HepG2 (cell line): Measurements from ENCODE around the gene ARMC5. TPM values are rescaled to one million over a fixed set of nuclear protein-coding genes. Genes with fewer than 3 reads are reported as not detected.

Experiments
- CREB1 ChIP-seq, 2 experiments: fragments of 450-650 bp in 1 of 2; IDR thresholded peaks; 2 replicates each; pipeline ENCODE4 v1.6.1; 2016 to 2017; ENCODE audit warnings: control low read depth in 1 of 2, mild to moderate bottlenecking in 1 of 2, missing compliant biosample characterization in 1 of 2, missing genetic modification characterization in 1 of 2
- EZH2 ChIP-seq: conservative IDR thresholded peaks from 2 replicates; pipeline ENCODE4 v1.6.1; 2012; ENCODE audit warnings: mild to moderate bottlenecking, low read depth, low read length, moderate library complexity
- KDM5B ChIP-seq: sonication (generic); formaldehyde crosslinking; IDR thresholded peaks from 2 replicates; pipeline ENCODE4 v1.4.0; 2020; ENCODE audit warnings: missing genetic modification reagents, mild to moderate bottlenecking, borderline replicate concordance
- NFYC ChIP-seq: IDR thresholded peaks from 2 replicates; pipeline ENCODE4 v1.6.1; 2016; ENCODE audit warnings: missing genetic modification reagents, missing compliant biosample characterization
- RBFOX2 ChIP-seq: fragments of 200-400 bp; formaldehyde crosslinking; IDR thresholded peaks from 2 replicates; pipeline ENCODE4 v1.6.1; 2017; ENCODE audit warnings: low read depth, mild to moderate bottlenecking, low read length
- TCF7L2 ChIP-seq: IDR thresholded peaks from 2 replicates; pipeline ENCODE4 v1.6.1; 2011; ENCODE audit warnings: mild to moderate bottlenecking, low read depth, low read length, moderate library complexity
- ZNF260 ChIP-seq: sonication (generic); formaldehyde crosslinking; IDR thresholded peaks from 2 replicates; pipeline ENCODE4 v1.4.0; 2020; ENCODE audit warnings: missing genetic modification reagents, low read depth, mild to moderate bottlenecking, borderline replicate concordance
- ZNF263 ChIP-seq: sonication (generic); formaldehyde crosslinking; IDR thresholded peaks from 2 replicates; pipeline ENCODE4 v1.4.0; 2020; ENCODE audit warnings: missing genetic modification reagents
- ZNF441 ChIP-seq: sonication (generic); formaldehyde crosslinking; IDR thresholded peaks from 2 replicates; pipeline ENCODE4 v1.7.0; 2021; ENCODE audit warnings: missing genetic modification reagents, borderline replicate concordance
- ZNF484 ChIP-seq: sonication (generic); formaldehyde crosslinking; IDR thresholded peaks from 2 replicates; pipeline ENCODE4 v1.5.1; 2020; ENCODE audit warnings: mild to moderate bottlenecking, low read depth, missing genetic modification reagents, borderline replicate concordance
- ZNF629 ChIP-seq: sonication (generic); formaldehyde crosslinking; conservative IDR thresholded peaks from 2 replicates; pipeline ENCODE4 v1.5.0; 2020; ENCODE audit warnings: missing genetic modification reagents
- ZNF891 ChIP-seq: sonication (generic); formaldehyde crosslinking; IDR thresholded peaks from 2 replicates; pipeline ENCODE4 v1.5.0; 2020; ENCODE audit warnings: mild to moderate bottlenecking, missing genetic modification reagents
- polyA plus RNA-seq, 8 experiments: library from polyadenylated mRNA; depleted of rRNA in 3 of 8; stranded (reverse) in 7 of 8; unstranded in 1 of 8; fragments of >200 nt; fragmentation: Illumina TruSeq in 4 of 8; extraction: Trizol in 4 of 8; gene quantifications; 2 replicates each; pipeline versions ENCODE4 v1.2.1 to v1.2.3, GENCODE V29; 2011 to 2016; ENCODE audit warnings: low read depth in 4 of 8, missing spikeins in 1 of 8, mixed read lengths in 1 of 8; ENCODE audit not compliant: insufficient read depth in 1 of 8
- total RNA-seq, 5 experiments: library from RNA; depleted of rRNA; stranded (reverse); fragments of >200 nt; fragmentation: Illumina TruSeq; extraction: Trizol; gene quantifications; 2 replicates each; pipeline ENCODE4 v1.2.3, GENCODE V29; 2016; ENCODE audit warnings: low read depth in 1 of 5
- TF ChIP-seq, protein P1 (sequence below): sonication (generic); formaldehyde crosslinking; IDR thresholded peaks from 2 replicates; pipeline ENCODE4 v1.4.0; 2020; ENCODE audit warnings: missing genetic modification reagents, mild to moderate bottlenecking, borderline replicate concordance
- TF ChIP-seq, protein P2 (sequence below): sonication (generic); formaldehyde crosslinking; IDR thresholded peaks from 2 replicates; pipeline ENCODE4 v1.8.1; 2022; ENCODE audit warnings: low read depth, mild to moderate bottlenecking, missing genetic modification reagents
- TF ChIP-seq, protein P3 (sequence below): sonication (generic); formaldehyde crosslinking; IDR thresholded peaks from 2 replicates; pipeline ENCODE4 v1.5.0; 2020; ENCODE audit warnings: missing genetic modification reagents
- TF ChIP-seq, protein P4 (sequence below): IDR thresholded peaks from 2 replicates; pipeline ENCODE4 v1.6.1; 2016; ENCODE audit warnings: control low read depth
- TF ChIP-seq, protein P5 (sequence below): IDR thresholded peaks from 2 replicates; pipeline ENCODE4 v1.6.1; 2016; ENCODE audit warnings: missing compliant biosample characterization, missing genetic modification reagents, borderline replicate concordance

The ARMC5 gene
- total and polyA plus RNA-seq, 2 of the 13 experiments (the other 11 are each of a cell fraction or from before 2014, with no cell fraction given) = 10.8 to 22.3 TPM

GRCh38 chr16:31458844-31459686 lies at the start of gene ARMC5 (continued):
- TF ChIP-seq ZNF441 (no peak; the same call in 1 of the 2 replicates), ZNF891 (CRISPR knock-in tag) (peak; percentile 77; the same call in 1 of the 2 replicates), CREB1 (IDR thresholded peaks at IDR 0.05) (peak; percentile 94), CREB1 (CRISPR knock-in tag; IDR thresholded peaks at IDR 0.05) (peak; percentile 97), ZNF484 (no peak), RBFOX2 (peak; percentile 98), EZH2 (no peak), ZNF260 (no peak), NFYC (CRISPR knock-in tag) (peak; percentile 56), ZNF263 (CRISPR knock-in tag) (peak; percentile 65), KDM5B (CRISPR knock-in tag) (peak; percentile 86), TCF7L2 (no peak), ZNF629 (peak; percentile 8)
- TF ChIP-seq, protein P1, sequence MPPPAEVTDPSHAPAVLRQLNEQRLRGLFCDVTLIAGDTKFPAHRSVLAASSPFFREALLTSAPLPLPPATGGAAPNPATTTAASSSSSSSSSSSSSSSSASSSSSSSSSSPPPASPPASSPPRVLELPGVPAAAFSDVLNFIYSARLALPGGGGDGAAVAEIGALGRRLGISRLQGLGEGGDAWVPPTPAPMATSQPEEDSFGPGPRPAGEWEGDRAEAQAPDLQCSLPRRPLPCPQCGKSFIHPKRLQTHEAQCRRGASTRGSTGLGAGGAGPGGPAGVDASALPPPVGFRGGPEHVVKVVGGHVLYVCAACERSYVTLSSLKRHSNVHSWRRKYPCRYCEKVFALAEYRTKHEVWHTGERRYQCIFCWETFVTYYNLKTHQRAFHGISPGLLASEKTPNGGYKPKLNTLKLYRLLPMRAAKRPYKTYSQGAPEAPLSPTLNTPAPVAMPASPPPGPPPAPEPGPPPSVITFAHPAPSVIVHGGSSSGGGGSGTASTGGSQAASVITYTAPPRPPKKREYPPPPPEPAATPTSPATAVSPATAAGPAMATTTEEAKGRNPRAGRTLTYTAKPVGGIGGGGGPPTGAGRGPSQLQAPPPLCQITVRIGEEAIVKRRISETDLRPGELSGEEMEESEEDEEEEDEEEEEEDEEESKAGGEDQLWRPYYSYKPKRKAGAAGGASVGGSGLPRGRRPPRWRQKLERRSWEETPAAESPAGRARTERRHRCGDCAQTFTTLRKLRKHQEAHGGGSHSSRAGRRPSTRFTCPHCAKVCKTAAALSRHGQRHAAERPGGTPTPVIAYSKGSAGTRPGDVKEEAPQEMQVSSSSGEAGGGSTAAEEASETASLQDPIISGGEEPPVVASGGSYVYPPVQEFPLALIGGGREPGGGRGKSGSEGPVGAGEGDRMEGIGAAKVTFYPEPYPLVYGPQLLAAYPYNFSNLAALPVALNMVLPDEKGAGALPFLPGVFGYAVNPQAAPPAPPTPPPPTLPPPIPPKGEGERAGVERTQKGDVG = peak; percentile 74
- TF ChIP-seq, protein P2, sequence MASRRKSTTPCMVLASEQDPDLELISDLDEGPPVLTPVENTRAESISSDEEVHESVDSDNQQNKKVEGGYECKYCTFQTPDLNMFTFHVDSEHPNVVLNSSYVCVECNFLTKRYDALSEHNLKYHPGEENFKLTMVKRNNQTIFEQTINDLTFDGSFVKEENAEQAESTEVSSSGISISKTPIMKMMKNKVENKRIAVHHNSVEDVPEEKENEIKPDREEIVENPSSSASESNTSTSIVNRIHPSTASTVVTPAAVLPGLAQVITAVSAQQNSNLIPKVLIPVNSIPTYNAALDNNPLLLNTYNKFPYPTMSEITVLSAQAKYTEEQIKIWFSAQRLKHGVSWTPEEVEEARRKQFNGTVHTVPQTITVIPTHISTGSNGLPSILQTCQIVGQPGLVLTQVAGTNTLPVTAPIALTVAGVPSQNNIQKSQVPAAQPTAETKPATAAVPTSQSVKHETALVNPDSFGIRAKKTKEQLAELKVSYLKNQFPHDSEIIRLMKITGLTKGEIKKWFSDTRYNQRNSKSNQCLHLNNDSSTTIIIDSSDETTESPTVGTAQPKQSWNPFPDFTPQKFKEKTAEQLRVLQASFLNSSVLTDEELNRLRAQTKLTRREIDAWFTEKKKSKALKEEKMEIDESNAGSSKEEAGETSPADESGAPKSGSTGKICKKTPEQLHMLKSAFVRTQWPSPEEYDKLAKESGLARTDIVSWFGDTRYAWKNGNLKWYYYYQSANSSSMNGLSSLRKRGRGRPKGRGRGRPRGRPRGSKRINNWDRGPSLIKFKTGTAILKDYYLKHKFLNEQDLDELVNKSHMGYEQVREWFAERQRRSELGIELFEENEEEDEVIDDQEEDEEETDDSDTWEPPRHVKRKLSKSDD = peak; percentile 99
- TF ChIP-seq, protein P3, sequence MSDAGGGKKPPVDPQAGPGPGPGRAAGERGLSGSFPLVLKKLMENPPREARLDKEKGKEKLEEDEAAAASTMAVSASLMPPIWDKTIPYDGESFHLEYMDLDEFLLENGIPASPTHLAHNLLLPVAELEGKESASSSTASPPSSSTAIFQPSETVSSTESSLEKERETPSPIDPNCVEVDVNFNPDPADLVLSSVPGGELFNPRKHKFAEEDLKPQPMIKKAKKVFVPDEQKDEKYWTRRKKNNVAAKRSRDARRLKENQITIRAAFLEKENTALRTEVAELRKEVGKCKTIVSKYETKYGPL (CRISPR knock-in tag) = no peak
- TF ChIP-seq, protein P4, sequence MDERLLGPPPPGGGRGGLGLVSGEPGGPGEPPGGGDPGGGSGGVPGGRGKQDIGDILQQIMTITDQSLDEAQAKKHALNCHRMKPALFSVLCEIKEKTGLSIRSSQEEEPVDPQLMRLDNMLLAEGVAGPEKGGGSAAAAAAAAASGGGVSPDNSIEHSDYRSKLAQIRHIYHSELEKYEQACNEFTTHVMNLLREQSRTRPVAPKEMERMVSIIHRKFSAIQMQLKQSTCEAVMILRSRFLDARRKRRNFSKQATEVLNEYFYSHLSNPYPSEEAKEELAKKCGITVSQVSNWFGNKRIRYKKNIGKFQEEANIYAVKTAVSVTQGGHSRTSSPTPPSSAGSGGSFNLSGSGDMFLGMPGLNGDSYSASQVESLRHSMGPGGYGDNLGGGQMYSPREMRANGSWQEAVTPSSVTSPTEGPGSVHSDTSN (CRISPR knock-in tag) = no peak
- TF ChIP-seq, protein P5, sequence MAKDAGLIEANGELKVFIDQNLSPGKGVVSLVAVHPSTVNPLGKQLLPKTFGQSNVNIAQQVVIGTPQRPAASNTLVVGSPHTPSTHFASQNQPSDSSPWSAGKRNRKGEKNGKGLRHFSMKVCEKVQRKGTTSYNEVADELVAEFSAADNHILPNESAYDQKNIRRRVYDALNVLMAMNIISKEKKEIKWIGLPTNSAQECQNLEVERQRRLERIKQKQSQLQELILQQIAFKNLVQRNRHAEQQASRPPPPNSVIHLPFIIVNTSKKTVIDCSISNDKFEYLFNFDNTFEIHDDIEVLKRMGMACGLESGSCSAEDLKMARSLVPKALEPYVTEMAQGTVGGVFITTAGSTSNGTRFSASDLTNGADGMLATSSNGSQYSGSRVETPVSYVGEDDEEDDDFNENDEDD (CRISPR knock-in tag) = peak; percentile 94
